ENCODE measurements around the gene NEU3. TPM values are rescaled to one million over a fixed set of nuclear protein-coding genes. Genes with fewer than 3 reads are reported as not detected.

The NEU3 gene
- total RNA-seq, 1 experiment from 2014 or later: 12.5 TPM

- Histone ChIP-seq H3K4me3 (replicated peaks in 1 of 2; ENCODE audit: low read depth in 1 of 2, low read length in 2 of 2) (no peak overlapping the region), H4K20me1 (ENCODE audit: insufficient read depth) (no peaks in the 10 kb centered on the region), H3K4me2 (ENCODE audit: low read length) (no peak overlapping the region), H3K36me3 (ENCODE audit: control insufficient read depth in 1 of 2, insufficient read depth in 2 of 2, low read length in 2 of 2) (no peaks in the 10 kb centered on the region), H3K9me2 (ENCODE audit: insufficient read depth) (no peaks in the 10 kb centered on the region), H3K4me1 (ENCODE audit: control insufficient read depth in 1 of 2, insufficient read depth in 2 of 2, low read length in 2 of 2) (peaks cover 0 to 6% of the 10 kb centered on the region in 2 experiments; a peak in 1 of 4 replicates), H2AFZ (ENCODE audit: low read depth, low read length, poor library complexity, severe bottlenecking) (no peak overlapping the region), H3K27ac (ENCODE audit: low read depth, low read length) (no peak overlapping the region), H3K9ac (ENCODE audit: low read length) (no peak overlapping the region), H3K9me3 (ENCODE audit: control insufficient read depth in 1 of 2, insufficient read depth in 1 of 2, low read depth in 1 of 2, low read length in 2 of 2) (no peaks in the 10 kb centered on the region), H3K27me3 (ENCODE audit: insufficient read depth, low read length) (no peaks in the 10 kb centered on the region), H3K79me2 (ENCODE audit: insufficient read depth, low read length) (no peaks in the 10 kb centered on the region)
- ChIA-PET POLR2A (no interaction called here), RAD21 (ENCODE audit: low non-redundant PET in 1 of 2, low total read pairs in 2 of 2, uncharacterized antibody in 2 of 2, unreplicated experiment in 2 of 2) (no interaction called here), CTCF (no interaction called here)
- TF ChIP-seq RAD21 (IDR thresholded peaks at IDR 0.05; ENCODE audit: low read depth) (no peak), EZH2phosphoT487 (IDR thresholded peaks at IDR 0.05; ENCODE audit: borderline replicate concordance) (no peak), POLR2AphosphoS5 (IDR thresholded peaks at IDR 0.05; ENCODE audit: low read depth, low read length) (no peak), ZNF274 (IDR thresholded peaks at IDR 0.05; ENCODE audit: low read depth, low read length) (no peak), SP1 (IDR thresholded peaks at IDR 0.05; ENCODE audit: low read depth) (no peak), POLR2A (IDR thresholded peaks at IDR 0.05; ENCODE audit: borderline replicate concordance, extremely low read depth, insufficient read depth, insufficient read length) (no peak), TCF7L2 (IDR thresholded peaks at IDR 0.05; ENCODE audit: borderline replicate concordance, extremely low read depth, insufficient read depth, insufficient read length) (no peak), MAX (IDR thresholded peaks at IDR 0.05) (no peak), CEBPB (IDR thresholded peaks at IDR 0.05; ENCODE audit: low read depth) (no peak), CBX3 (IDR thresholded peaks at IDR 0.05; ENCODE audit: low read depth) (no peak), ELF1 (IDR thresholded peaks at IDR 0.05; ENCODE audit: borderline replicate concordance, low read depth) (no peak), SRF (IDR thresholded peaks at IDR 0.05; ENCODE audit: low read depth) (no peak), ZFX (IDR thresholded peaks at IDR 0.05) (no peak), FOSL1 (IDR thresholded peaks at IDR 0.05; ENCODE audit: low read depth) (no peak), ATF3 (IDR thresholded peaks at IDR 0.05) (no peak)
- TF ChIP-seq, protein P1, sequence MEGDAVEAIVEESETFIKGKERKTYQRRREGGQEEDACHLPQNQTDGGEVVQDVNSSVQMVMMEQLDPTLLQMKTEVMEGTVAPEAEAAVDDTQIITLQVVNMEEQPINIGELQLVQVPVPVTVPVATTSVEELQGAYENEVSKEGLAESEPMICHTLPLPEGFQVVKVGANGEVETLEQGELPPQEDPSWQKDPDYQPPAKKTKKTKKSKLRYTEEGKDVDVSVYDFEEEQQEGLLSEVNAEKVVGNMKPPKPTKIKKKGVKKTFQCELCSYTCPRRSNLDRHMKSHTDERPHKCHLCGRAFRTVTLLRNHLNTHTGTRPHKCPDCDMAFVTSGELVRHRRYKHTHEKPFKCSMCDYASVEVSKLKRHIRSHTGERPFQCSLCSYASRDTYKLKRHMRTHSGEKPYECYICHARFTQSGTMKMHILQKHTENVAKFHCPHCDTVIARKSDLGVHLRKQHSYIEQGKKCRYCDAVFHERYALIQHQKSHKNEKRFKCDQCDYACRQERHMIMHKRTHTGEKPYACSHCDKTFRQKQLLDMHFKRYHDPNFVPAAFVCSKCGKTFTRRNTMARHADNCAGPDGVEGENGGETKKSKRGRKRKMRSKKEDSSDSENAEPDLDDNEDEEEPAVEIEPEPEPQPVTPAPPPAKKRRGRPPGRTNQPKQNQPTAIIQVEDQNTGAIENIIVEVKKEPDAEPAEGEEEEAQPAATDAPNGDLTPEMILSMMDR (IDR thresholded peaks at IDR 0.05 in 2 of 3, conservative IDR thresholded peaks at IDR 0.05 in 1 of 3; ENCODE audit: borderline replicate concordance in 1 of 3, insufficient read depth in 1 of 3, low read depth in 2 of 3, low read length in 2 of 3): no peak
- TF ChIP-seq, protein P2, sequence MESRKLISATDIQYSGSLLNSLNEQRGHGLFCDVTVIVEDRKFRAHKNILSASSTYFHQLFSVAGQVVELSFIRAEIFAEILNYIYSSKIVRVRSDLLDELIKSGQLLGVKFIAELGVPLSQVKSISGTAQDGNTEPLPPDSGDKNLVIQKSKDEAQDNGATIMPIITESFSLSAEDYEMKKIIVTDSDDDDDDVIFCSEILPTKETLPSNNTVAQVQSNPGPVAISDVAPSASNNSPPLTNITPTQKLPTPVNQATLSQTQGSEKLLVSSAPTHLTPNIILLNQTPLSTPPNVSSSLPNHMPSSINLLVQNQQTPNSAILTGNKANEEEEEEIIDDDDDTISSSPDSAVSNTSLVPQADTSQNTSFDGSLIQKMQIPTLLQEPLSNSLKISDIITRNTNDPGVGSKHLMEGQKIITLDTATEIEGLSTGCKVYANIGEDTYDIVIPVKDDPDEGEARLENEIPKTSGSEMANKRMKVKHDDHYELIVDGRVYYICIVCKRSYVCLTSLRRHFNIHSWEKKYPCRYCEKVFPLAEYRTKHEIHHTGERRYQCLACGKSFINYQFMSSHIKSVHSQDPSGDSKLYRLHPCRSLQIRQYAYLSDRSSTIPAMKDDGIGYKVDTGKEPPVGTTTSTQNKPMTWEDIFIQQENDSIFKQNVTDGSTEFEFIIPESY (IDR thresholded peaks at IDR 0.05; ENCODE audit: extremely low read depth, insufficient replicate concordance, low read length): no peak
- DNase-seq (ENCODE audit: low read depth, low spot score): no peak
- intact Hi-C loops (cut with micrococcal nuclease): no loop called here
- ATAC-seq: no peak
- no TSS peak for BruUV-seq (replicated peaks)
Observed at GRCh38 chr11:75059299-75059698, 70.6 kb downstream of the NEU3 start.
